Forelimb muscle (tissue), 1 donor: ENCODE measurements around the gene PHLDB2. TPM values are rescaled to one million over a fixed set of nuclear protein-coding genes. Genes with fewer than 3 reads are reported as not detected.
A peak's percentile ranks its signal among the peaks of the same experiment; 100 is the strongest.

Experiments used
- DNase-seq: peaks from one replicate; pipeline ENCODE4 v3.0.0-alpha.2; 2013; ENCODE audit warnings: low read depth
- polyA plus RNA-seq: library from polyadenylated mRNA; unstranded; fragments of 120-200 nt; gene quantifications from one replicate; pipeline ENCODE4 v1.2.1, GENCODE V29; 2013; ENCODE audit not compliant: insufficient read length

Gene PHLDB2
- polyA plus RNA-seq, 1 donor = 65.7 TPM

DNA sequence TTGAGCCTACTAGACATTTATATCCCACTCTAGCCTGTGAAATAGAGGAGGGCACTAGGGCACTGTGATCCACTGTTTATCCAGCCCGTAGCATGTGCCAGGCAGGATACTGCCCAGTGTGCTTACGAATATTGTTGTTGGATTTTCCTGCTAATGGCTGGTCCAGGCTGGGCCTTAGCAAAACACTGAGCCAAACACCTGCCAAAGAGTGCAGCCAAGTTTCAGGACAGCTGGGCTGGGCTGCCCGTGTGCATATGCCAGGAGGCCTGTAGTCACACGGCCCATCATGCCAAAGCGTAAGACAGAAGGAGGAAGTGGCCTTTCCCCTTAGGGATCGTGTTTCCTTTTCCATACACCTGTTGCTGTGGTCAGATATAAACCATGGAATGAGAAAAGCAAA is 65.2 kb downstream of the PHLDB2 start:
- peak; percentile 41 for DNase-seq

DNA sequence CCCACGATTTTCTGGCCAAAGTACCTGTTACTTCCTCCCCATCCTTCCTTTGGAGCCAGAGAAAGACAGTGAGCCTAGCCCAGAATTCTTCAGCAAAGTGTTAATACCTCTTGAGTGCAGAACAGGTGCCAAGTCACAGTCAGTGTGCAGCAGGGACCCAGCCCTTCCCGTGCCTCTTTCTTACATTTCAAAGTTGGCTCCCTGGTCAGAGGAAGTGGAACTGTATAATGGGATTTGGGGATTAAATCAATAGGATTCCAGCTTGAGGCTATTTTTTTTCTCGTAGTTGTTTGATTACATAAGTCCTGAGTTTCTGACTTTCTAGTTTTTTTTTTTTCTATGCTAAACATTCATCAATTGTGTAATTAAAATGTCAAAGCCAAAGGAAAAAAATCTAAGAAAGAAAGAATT is 67.2 kb downstream of the PHLDB2 start:
- no peak for DNase-seq

DNA sequence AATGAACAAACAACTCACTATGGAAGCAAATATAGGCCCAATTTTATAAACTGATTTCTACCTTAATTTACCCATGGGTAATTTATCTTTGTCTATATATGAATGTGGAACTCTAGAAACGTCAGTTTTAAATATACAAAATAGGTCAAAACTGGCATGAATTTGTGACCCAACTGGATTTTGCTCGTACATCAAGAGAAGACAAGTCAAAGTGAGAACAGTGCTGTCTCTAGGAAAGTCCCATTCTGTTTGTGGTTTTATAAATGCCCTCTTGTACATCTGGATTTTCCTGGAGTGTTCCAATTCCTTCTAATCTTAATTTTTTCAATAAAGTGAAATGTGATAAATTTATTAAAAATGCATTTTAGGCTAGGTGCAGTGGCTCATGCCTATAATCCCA is 69.5 kb downstream of the PHLDB2 start:
- DNase-seq = no peak

DNA sequence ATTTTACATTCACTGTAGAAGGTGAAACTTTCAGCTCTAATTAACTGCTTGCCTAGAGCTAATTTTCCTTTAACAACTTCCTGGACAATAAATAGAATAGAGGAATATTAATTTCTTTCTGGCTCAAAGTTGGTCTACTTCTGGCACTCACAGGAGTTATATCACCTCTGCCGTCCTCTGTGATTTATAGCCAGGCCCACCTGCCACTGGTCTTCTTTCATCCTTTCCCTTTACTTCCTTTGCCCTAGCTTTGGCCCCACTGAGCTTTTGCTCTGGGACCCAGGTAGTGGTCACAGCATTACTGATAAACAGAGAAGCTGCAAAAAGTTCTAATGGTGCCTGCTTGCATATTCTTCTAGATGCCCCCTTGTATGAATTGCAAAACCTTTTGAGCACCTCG is 70.4 kb downstream of the PHLDB2 start:
- no peak for DNase-seq

DNA sequence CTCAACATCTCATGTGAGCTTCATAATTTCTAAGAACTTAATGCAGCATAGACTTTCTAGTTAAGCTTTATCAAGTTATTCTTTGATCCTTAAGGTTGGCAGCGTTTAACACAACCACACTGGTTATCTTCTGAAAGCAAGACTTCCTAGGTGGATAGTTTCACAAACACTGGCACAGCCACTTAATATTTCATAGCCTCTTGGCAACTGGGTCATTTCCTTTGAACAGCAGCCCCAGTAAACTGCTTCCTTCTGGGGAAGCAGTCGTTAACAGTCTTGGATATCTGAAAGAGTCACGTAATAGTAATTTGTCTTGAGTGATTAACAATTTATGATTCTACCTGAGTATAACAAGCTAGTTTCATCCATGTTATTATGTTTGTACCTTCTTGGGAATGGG is 73.9 kb downstream of the PHLDB2 start:
- DNase-seq = no peak

DNA sequence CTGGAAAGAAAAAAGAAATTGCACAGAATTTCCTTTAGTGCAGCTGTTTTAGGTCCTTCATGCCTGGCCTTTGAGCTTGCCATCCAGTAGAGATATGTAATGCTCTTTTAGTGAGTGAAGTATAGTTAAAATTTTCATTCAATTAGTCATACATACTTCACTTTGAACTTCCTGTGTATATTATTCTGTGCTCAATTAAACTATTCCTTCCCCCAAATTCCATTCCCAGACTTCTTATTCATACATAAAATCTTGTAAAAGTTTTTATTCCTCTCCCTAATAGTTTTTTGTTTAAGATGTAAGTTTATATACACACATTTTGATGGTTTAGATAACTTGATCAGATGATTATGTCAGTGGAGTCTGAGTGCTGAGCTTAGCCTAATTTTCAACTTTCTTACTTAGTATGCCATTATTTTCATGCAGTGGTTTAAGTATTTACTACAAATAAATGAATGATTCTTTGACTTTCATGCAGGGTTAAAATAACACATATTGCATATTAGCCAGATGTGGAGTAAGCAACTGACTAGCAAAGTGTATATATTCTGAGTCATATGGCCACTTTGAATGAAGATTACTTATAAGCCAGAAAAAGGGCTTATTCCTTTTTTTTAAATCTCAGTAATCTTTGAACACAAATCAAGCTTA is 77.3 kb downstream of the PHLDB2 start:
- no peak for DNase-seq

DNA sequence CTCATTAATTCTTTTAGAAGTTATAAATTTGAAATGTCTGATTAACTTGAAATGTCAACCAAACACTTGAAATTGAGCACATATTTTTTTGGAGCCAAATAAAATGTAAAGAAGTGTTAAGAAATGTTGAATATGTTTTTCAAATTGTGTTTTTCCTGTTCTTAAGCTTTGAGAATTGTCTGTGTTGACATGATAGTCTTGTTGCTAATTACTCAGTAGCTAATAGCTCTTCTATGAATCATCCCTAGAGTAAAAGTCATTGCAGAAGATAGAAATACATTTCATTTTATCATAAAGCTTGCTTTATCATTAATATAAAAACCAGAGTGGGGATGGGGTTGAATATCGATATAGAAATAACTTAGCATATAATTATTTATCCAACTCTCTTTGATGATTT is 77.9 kb downstream of the PHLDB2 start:
- DNase-seq = no peak

DNA sequence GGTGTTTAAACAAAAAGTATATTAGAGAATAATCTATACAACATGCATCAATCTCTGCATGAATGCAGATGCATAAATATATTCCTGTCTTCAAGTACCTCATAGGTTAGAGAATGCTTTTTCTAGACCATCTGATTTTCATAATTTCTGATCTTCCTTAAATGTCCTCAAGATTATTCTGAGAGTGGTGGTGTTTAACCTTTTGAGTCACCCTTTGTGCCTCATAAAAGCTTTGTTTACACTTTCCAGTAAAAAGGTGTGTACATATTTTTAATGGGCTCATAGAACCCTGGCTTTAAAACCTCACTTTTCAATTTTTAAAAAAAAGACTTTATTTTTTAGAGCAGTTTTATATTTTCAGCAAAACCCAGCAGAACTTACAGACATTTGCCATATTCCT is 78.8 kb downstream of the PHLDB2 start:
- DNase-seq = no peak

DNA sequence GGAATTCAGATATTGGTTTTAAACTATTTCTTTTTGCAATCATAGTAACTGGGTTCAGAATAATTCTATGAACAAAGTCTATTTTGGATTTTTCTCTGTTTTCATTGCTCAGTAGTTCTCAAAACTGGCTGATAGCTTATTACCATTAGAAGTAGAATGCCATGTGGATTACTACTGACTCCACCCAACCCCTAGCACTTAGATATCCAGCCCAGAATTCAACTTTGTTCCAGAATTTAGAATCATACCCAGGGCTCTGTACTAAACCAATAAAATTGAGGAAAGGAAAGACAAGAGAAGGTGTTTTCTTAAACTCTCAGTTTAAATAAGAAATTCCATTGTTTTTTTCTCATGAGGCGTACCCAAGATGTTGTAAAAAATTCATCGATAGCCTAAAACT is 80.8 kb downstream of the PHLDB2 start:
- DNase-seq = no peak

DNA sequence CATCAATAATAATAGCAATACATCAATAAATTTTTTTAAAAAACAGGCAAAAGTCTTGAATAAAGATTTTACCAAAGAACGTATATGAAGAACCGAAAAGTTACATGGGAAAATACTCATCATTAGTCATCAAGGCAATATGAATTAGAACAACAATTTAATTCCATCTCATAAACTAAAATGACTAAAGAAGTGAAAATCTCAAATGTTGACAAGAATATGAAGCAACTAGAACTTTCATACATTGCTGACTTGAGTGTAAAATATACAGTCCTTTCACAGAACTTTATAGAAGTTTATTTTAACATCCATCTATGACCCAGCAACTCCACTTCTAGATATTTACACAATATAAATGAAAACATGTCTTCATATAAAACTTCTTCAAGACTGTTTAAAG is 84.5 kb downstream of the PHLDB2 start:
- DNase-seq = no peak

DNA sequence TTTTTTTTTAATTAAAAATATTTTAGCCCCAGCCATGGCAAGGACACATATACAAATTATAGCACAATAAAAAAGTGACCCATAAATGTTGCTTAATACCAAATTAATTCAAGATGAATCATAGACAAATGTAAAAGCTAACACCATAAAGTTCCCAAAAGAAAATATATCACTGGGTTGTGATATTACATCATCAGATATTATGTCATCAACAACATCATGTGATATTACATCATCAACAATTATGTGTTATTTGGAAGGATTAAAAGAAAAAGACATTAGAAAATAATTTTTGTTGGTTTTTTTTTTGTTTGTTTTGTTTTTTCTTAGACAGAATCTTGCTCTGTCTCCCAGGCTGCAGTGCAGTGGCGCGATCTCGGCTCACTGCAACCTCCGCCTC is 85.3 kb downstream of the PHLDB2 start:
- no peak for DNase-seq

DNA sequence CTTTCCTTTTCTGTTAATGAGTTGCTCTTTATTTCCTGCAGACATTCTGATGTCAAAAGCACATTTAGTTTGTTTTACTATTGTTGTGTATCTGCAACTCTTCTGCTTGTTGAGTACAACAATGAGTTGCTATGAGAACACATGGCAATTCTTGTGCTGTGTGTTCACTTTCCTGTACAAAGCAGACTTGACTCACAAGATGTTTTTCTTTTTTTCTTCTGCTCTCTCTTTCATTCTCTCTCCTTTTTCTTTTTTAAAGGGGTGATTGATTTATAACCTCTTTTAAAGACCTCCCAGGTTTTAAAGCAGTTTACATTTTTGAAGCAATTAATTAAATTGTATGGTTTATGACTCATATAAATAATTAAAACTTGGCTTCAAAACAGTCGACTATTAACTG is 88.2 kb downstream of the PHLDB2 start:
- no peak for DNase-seq

DNA sequence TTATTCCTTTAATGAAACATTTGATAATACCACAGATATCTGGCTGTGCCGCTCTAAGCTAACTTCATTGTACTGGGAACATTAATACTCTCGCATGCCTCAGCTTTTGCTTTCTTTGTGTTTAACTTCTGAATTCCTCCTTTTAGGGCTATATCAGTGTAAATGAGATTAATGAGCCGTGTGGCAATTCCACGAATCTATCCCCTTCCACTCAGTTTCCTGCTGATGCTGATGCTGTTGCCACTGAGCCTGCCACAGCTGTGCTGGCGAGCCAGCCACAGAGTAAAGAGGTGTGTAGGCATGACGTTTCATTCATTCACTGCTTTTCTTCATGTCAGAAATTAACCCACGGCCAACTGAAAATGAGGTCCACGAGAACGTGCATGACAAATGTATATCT is 89.7 kb downstream of the PHLDB2 start:
- no peak for DNase-seq

DNA sequence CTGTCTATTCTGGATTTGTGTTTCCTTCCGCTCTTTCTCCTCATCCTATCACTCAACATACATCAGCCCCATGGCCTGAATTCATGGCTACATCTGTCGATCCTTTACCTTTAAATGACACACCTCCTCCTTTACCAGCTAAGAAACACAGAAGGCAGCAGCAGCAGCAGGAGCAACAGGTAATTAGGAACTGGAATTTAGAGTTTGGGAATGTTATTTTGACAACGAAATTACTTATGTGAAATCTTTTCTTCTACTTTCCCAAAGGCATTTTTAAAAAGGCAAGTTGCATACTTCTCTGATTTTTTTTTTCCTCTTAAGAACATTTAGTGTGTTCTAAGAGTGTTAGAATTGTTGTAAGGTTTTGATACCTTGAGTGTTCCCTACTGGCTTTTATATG is 90.6 kb downstream of the PHLDB2 start:
- DNase-seq = no peak

DNA sequence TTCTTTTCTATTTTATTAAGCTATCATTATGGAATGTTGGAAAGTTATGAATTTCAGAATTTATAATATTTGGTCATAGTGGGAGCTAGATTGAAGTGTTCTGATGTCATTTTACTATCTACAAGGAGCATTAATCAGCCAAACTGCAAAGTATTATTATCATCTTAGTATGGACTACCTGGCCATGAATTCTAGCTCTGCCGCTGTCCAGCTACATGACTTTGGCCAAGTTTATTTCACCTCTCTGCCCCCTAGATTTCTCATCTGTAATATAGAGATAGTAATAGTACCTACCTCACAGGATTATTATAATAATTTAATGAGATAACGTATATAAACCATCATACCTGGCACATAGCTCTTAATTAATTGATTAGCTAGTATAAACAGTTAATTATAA is 92.0 kb downstream of the PHLDB2 start:
- DNase-seq = no peak

DNA sequence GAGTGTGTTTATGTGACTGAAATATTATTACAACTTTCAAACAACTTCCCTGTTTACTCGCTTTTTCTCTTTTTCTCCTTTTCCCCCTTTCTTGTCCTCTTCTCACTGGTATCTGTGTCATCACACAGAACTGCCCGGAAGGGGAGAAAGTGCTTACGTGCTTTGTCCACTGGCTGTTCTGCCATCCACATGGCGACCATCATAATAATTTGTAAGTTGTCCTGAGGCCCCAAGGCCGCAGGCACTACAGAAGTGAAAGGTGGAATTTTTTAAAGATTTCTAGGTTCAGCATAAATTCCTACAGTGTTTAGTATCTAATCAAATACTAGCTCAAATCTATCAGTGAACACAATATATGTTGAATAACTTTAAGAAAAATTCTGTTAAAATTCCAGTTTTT is 93.0 kb downstream of the PHLDB2 start:
- no peak for DNase-seq

DNA sequence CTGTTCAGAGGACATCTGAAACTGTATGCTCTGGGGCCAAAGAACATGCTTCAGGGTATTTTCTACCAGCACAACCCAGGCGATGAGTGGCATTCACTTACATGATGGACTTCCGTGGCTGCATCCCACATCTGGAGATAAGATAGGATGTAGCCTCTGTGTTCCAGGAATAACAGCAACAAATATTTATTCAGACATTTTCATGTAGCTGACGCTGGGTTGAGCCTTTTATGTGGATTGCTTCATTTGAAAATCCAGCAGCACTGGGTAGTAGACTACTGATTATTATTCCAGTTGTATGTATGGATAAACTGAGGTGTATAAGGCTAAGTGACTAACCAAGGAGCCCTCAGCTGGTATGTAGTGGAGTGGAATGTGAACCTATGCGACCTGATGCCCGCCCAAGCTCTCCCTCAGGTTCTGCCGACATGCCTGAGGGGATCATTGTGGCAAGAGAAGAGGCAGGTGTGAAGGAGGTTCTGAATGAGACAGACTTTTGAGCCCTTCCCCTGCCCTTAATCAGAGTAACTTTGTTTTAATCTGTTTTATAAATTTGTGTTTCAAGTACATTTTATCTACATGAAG is 93.9 kb downstream of the PHLDB2 start:
- no peak for DNase-seq

DNA sequence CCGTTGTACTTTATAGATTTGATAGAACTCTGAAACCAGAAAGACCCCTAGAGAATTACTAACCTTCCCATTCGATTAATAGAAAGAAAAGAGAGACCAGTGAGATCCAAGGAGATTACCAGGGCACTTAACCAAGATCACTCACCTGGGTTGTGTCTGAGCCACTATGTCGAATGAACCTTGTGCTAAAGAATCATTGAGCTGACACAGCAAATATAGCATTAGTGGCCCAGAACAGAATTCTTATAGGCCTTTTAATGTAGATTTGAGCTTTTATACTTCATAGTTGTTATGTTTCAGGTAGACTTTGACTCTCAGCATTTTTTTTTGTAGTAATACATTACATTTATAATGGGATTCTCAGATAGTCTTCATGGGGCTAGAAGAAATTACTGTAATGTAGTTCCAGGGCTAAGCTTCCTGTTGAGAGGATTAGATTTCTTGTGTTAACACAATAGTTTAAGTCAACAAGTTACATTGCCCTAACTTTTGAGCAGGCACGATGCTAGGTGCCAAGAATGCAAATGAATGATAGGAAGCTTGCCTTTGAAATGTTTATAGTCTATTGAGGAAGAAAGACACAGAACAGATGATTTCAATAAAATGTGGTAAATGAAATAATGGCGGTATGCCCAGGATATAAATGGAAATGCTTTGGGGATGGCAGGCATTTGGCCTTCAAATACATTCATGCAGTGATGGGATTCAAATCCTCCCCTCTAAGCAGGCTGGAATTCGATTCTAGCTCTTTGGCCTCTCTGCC is 95.3 kb downstream of the PHLDB2 start:
- DNase-seq = no peak

DNA sequence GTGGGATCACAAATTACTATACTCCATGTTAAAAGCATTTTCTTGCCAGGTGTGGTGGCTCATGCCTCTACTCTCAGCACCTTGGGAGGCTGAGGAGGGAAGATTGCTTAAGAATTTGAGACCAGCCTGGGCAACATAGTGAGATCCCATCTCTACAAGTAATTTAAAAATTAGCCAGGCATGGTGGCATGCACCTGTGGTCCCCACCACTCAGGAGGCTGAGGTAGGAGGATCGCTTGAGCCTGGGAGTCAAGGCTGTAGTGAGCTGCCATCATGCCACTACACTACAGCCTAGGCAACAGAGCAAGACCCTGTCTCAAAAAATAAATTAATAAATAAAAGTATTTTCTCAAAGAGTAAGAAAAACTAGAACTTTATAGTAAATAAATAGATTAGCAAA is 96.8 kb downstream of the PHLDB2 start:
- no peak for DNase-seq

DNA sequence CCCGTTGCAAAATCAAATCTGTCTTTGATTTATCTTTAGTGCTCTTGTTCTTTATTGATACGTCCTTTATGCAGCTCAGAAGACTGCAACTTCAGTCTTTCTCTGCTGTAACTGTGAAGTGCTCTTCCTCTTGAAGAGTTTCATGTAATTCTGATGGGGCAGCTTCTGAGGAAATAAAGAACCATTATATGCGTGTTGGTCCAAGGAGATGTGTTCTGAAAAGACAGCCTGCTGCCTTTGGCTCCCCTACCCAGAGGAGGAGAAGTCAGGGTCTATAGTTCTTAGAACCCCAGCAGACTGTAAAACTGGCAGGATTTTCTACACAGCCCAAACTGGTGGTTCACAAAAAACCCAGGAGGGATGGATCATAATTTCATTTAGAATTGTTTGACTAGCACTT is 97.4 kb downstream of the PHLDB2 start:
- no peak for DNase-seq

DNA sequence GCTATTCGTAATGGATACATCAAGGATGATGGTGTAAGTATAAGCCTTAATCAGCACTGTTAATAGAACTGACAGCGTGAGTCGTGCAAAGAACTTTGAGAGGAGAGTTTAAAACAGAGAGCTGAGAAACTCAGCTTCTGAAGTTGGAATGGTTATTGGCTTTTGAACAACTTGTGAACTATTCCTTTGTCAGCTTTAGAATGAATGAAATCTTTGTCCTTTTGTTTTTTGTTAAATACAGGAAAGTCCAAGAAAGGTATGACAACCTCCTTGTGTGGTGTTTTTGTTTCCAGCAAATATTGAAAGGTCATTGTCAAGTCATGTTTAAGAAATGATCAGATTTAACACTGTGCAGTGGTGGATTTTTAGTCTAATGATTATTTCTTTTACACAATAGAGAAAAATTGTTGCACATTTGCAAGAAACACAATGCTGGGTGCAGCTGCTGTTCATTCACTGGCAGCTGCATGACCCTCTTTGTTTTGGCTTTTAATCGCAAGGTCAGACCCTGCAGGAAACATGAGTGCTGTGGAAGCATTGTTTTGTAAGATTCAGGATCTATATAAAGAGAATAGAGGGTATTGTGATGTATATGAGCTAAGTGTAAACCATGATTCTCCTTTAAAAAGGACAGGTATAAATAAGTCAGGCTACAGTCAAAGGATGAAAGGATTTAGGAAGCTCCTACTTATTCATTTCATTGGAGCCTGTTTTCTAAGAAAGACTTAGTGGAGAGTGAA is 98.1 kb downstream of the PHLDB2 start:
- no peak for DNase-seq

DNA sequence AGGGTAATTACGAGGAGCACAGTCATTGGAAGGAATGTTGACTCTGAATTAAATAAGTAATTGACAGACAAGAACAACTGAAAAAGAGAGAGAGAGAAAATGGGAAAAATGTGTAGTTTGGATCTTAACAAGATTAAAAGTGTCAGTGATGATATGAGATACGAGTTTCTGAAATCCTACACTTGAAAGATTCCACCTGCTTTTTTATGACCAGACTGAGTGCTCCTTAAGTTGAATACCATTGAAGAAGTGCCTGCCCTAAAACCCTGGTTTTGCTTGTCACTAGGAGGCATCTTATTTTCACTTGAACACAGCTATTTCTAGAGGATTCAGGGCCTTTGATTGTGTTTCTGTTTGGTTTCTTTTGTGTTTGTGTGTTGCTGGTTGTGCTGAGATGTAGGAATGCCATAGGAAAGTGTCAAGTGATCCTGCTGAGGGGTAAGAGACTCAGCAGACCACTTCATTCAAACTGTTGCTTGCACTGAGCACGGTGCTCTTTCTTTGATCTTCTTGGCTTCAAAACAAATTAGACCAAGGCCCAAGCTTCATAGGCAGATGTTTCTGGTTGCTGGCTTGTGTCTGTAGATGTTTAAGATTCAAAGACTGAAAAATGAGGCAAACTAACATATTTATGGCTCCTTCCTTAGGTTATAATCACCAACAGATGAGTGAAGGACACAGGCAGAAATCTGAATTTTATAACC is 102.5 kb downstream of the PHLDB2 start:
- DNase-seq = no peak
